ENCODE data around the gene SPEM1.

DNA sequence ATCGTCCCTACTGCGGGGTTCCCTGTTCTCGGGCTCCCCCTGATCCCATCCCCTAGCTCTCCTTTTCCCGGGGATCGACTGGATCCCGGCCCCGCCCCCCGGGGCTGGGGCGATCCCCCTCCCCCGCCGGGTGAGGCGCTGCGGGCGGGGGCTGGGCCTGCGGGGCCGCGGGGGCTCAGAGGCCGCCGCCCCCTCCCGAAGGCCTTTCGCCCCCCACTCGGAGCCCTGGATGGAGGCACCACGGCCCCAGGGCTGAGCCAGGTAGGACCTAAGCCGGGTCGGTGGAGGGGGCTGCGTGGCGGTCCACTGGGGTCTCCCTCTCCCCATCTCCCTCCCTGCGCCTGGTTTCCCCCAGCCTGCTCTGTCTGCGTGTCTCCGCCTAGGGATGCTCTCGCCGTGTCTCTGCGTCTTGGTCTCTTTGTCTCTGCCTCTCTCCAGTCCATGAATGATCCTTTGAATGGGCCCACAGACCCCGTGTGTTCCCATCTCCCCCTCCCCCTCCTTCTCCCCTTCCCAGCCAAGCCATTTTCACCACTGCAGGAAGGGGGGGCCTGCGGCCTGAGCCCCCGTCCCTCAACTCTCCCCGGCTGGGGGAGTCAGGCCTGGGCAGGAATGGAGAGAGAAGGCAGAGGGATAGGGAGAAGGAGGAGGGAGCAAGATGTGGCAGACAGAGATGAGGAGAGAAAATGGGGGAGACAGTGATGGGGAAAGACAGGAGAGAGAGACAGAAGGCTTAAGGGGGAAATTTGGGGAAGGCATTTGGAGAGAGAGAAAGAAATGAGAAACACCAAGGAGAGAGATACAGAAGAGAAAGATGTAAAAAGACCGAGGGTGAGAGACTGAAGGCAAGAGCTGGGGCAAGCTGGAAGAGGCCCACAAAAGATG is 14.5 kb upstream of the SPEM1 start:
- TF ChIP-seq EZH2phosphoT487 (IDR thresholded peaks at IDR 0.05; ENCODE audit: borderline replicate concordance, low read length), result no peak
- TF ChIP-seq, protein P1, sequence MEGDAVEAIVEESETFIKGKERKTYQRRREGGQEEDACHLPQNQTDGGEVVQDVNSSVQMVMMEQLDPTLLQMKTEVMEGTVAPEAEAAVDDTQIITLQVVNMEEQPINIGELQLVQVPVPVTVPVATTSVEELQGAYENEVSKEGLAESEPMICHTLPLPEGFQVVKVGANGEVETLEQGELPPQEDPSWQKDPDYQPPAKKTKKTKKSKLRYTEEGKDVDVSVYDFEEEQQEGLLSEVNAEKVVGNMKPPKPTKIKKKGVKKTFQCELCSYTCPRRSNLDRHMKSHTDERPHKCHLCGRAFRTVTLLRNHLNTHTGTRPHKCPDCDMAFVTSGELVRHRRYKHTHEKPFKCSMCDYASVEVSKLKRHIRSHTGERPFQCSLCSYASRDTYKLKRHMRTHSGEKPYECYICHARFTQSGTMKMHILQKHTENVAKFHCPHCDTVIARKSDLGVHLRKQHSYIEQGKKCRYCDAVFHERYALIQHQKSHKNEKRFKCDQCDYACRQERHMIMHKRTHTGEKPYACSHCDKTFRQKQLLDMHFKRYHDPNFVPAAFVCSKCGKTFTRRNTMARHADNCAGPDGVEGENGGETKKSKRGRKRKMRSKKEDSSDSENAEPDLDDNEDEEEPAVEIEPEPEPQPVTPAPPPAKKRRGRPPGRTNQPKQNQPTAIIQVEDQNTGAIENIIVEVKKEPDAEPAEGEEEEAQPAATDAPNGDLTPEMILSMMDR (IDR thresholded peaks at IDR 0.05; ENCODE audit: low read depth, low read length, poor library complexity, severe bottlenecking), result no peak

Data from DOHH2 (cell line).